Liver (tissue), 9 donors: ENCODE results near the gene SMARCB1. TPM values are rescaled to one million over a fixed set of nuclear protein-coding genes. Genes with fewer than 3 reads are reported as not detected.

Source experiments
- DNase-seq: peaks from one replicate; pipeline ENCODE4 v3.0.0-alpha.2; 2017; ENCODE audit warnings: low spot score
- H3K27ac ChIP-seq, 2 donors: one replicate each; pipeline ENCODE4 v1.7.0; 2013; ENCODE audit warnings: inconsistent platforms in 2 of 2, low read length in 2 of 2, control low read depth in 1 of 2, low read depth in 1 of 2, mild to moderate bottlenecking in 1 of 2
- H3K27me3 ChIP-seq, 4 donors: one replicate each; pipeline versions ENCODE4 v1.6.1 to v1.7.0; 2013; ENCODE audit warnings: low read length in 3 of 4, inconsistent platforms in 1 of 4, mild to moderate bottlenecking in 1 of 4, moderate library complexity in 1 of 4; ENCODE audit not compliant: control insufficient read depth in 4 of 4, insufficient read depth in 4 of 4
- H3K36me3 ChIP-seq, 4 donors: one replicate each; pipeline versions ENCODE4 v1.6.1 to v1.7.0; 2013; ENCODE audit warnings: low read length in 3 of 4, mild to moderate bottlenecking in 3 of 4, low read depth in 1 of 4, moderate library complexity in 1 of 4; ENCODE audit not compliant: control insufficient read depth in 4 of 4, insufficient read depth in 3 of 4
- H3K4me1 ChIP-seq, 4 donors: one replicate each; pipeline versions ENCODE4 v1.6.1 to v1.7.0; 2013; ENCODE audit warnings: low read length in 3 of 4, mild to moderate bottlenecking in 3 of 4, moderate library complexity in 1 of 4; ENCODE audit not compliant: control insufficient read depth in 4 of 4, insufficient read depth in 4 of 4
- H3K4me3 ChIP-seq, 3 donors: one replicate each; pipeline versions ENCODE4 v1.6.1 to v1.7.0; 2013; ENCODE audit warnings: low read length in 3 of 3, control low read depth in 1 of 3, low read depth in 1 of 3, mild to moderate bottlenecking in 1 of 3
- H3K9ac ChIP-seq, 2 donors: one replicate each; pipeline ENCODE4 v1.7.0; 2013; ENCODE audit warnings: low read length in 2 of 2, mild to moderate bottlenecking in 2 of 2, moderate library complexity in 2 of 2, control low read depth in 1 of 2, low read depth in 1 of 2
- H3K9me3 ChIP-seq, 4 donors: one replicate each; pipeline versions ENCODE4 v1.6.1 to v1.7.0; 2013; ENCODE audit warnings: low read length in 3 of 4; ENCODE audit not compliant: control insufficient read depth in 4 of 4
- ATF3 ChIP-seq: IDR thresholded peaks from 2 replicates; pipeline ENCODE4 v1.6.1; 2016; ENCODE audit warnings: antibody characterized with exemption
- CTCF ChIP-seq: fragments of 150-350 bp; IDR thresholded peaks from 2 replicates; pipeline ENCODE4 v1.5.1; 2017; ENCODE audit warnings: improper control_type of control experiment, low read depth, low read length; ENCODE audit not compliant: missing input control
- EGR1 ChIP-seq, 2 donors: IDR thresholded peaks; 2 replicates each; pipeline ENCODE4 v1.6.1; 2016 to 2018; ENCODE audit warnings: antibody characterized with exemption in 2 of 2, low read depth in 2 of 2
- FOXA1 ChIP-seq: IDR thresholded peaks from 2 replicates; pipeline ENCODE4 v1.6.1; 2016; ENCODE audit warnings: antibody characterized with exemption
- FOXA2 ChIP-seq: IDR thresholded peaks from 2 replicates; pipeline ENCODE4 v1.6.1; 2016; ENCODE audit warnings: antibody characterized with exemption
- HNF4A ChIP-seq, 2 donors: conservative IDR thresholded peaks; 2 replicates each; pipeline ENCODE4 v1.6.1; 2016; ENCODE audit warnings: antibody characterized with exemption in 2 of 2, mild to moderate bottlenecking in 2 of 2
- HNF4G ChIP-seq: IDR thresholded peaks from 2 replicates; pipeline ENCODE4 v1.6.1; 2016; ENCODE audit warnings: antibody characterized with exemption
- JUND ChIP-seq, 2 donors: IDR thresholded peaks; 2 replicates each; pipeline ENCODE4 v1.6.1; 2016; ENCODE audit warnings: antibody characterized with exemption in 2 of 2
- MAX ChIP-seq: IDR thresholded peaks from 2 replicates; pipeline ENCODE4 v1.6.1; 2016; ENCODE audit warnings: antibody characterized with exemption
- NR2F2 ChIP-seq: IDR thresholded peaks from 2 replicates; pipeline ENCODE4 v1.6.1; 2016; ENCODE audit warnings: antibody characterized with exemption
- RAD21 ChIP-seq, 2 donors: IDR thresholded peaks; 2 replicates each; pipeline ENCODE4 v1.6.1; 2016; ENCODE audit warnings: antibody characterized with exemption in 2 of 2, mild to moderate bottlenecking in 2 of 2
- REST ChIP-seq: IDR thresholded peaks from 2 replicates; pipeline ENCODE4 v1.6.1; 2016; ENCODE audit warnings: antibody characterized with exemption, mild to moderate bottlenecking
- RXRA ChIP-seq, 2 donors: IDR thresholded peaks; 2 replicates each; pipeline ENCODE4 v1.6.1; 2017 to 2018; ENCODE audit warnings: antibody characterized with exemption in 2 of 2, mild to moderate bottlenecking in 1 of 2
- SP1 ChIP-seq: IDR thresholded peaks from 2 replicates; pipeline ENCODE4 v1.6.1; 2018; ENCODE audit warnings: antibody characterized with exemption, mild to moderate bottlenecking
- TAF1 ChIP-seq: conservative IDR thresholded peaks from 2 replicates; pipeline ENCODE4 v1.6.1; 2016; ENCODE audit warnings: antibody characterized with exemption, mild to moderate bottlenecking
- YY1 ChIP-seq: IDR thresholded peaks from 2 replicates; pipeline ENCODE4 v1.6.1; 2016; ENCODE audit warnings: antibody characterized with exemption, mild to moderate bottlenecking
- ZBTB33 ChIP-seq: IDR thresholded peaks from 2 replicates; pipeline ENCODE4 v1.6.1; 2016; ENCODE audit warnings: antibody characterized with exemption
- WGBS: extraction: QIAGEN DNeasy Blood & Tissue Kit; methylation state at CpG from one replicate; pipeline ENCODE4 v1.1.7; 2013; 5-methylcytosine and 5-hydroxymethylcytosine counted together
- polyA plus RNA-seq, 2 donors: library from polyadenylated mRNA; stranded (reverse) in 1 of 2; unstranded in 1 of 2; fragments of 200-250 nt in 1 of 2; fragments of >200 nt in 1 of 2; fragmentation: Nextera tagmentation in 1 of 2; extraction: Ambion mirVana in 1 of 2; gene quantifications; one replicate each; pipeline versions ENCODE4 v1.2.1 to v1.2.3, GENCODE V29; 2013 to 2015
- total RNA-seq, 2 donors: library from RNA; depleted of rRNA; stranded (reverse); fragments of >200 nt; gene quantifications; one replicate each; pipeline ENCODE4 v1.2.3, GENCODE V29; 2014
- donor health status: healthy.
- donor health status: healthy.
- donor health status: healthy.
- donor health status: healthy.
- donor health status: healthy.

Gene SMARCB1
- total and polyA plus RNA-seq, 4 donors: 15.1 to 22.5 (median 19.1) TPM

GRCh38 chr22:23756891-23757290 is 29.9 kb upstream of the SMARCB1 start (continued):
- TF ChIP-seq REST (no peak), SP1 (no peak), RXRA (IDR thresholded peaks at IDR 0.05) (no peak)

- Histone ChIP-seq H3K27ac (no peak overlapping the region), H3K27me3 (no peaks in the 10 kb centered on the region), H3K9me3 (no peaks in the 10 kb centered on the region), H3K9ac (no peak overlapping the region), H3K4me1 (peaks cover 5 to 11% (median 8%) of the 10 kb centered on the region in 4 donors), H3K4me3 (no peak overlapping the region), H3K36me3 (peaks cover 0 to 6% (median 3%) of the 10 kb centered on the region in 4 donors)
- TF ChIP-seq JUND (IDR thresholded peaks at IDR 0.05) (no peak), FOXA1 (no peak), EGR1 (IDR thresholded peaks at IDR 0.05; ENCODE audit: low read depth in 2 of 2) (no peak), ZBTB33 (no peak), HNF4G (no peak), CTCF (no peak), RAD21 (IDR thresholded peaks at IDR 0.05) (no peak), NR2F2 (no peak), FOXA2 (no peak), YY1 (no peak), HNF4A (conservative IDR thresholded peaks at IDR 0.05) (no peak), TAF1 (no peak), MAX (no peak), SP1 (no peak), REST (no peak), ATF3 (no peak)
- WGBS: 95% methylated on average over 4 of the region's 4 CpGs
- DNase-seq: no peak
Measured at GRCh38 chr22:23759566-23759965, 27.2 kb upstream of the SMARCB1 start.
